ENCODE results near the gene PSG7.
"Not testable (repeated sequence)": the region's sequence is repeated elsewhere in the genome, so short reads cannot be mapped to it uniquely, and the experiment has no call there.

Gene PSG7

DNA sequence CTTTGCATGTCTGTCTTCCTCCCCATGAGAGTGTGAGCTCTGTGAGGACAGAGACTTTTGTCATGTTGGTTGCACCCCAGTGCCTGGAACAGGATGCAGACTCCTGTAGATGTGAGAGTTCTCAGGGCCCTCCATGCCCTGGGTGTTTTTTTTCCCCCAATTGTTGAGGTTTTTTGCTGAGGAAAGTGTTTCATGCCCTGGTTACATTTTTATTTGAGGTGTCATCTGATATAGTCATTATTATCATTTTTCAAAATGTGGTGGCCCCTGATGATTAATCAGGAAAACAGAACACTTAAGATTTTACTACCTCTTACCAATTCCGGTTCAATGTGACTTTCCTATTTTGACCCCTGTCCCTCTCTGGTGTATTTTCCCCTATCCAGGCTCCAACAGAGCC lies 20.1 kb downstream of the PSG7 start:
- H3F3A ChIP-seq (ENCODE audit: insufficient read depth); H3K27me3 ChIP-seq (ENCODE audit: low read length); H3K79me2 ChIP-seq (ENCODE audit: insufficient read depth, low read length); H3K9me2 ChIP-seq (replicated peaks; ENCODE audit: insufficient read depth, low read length); H3K9ac ChIP-seq (ENCODE audit: low read length); H3K9me3 ChIP-seq (ENCODE audit: insufficient read depth, low read length); H3K4me3 ChIP-seq (ENCODE audit: insufficient read depth, low read length, poor library complexity, severe bottlenecking); H3K4me2 ChIP-seq (ENCODE audit: low read depth, low read length, poor library complexity, severe bottlenecking); H3K36me3 ChIP-seq (ENCODE audit: low read length); H3K27ac ChIP-seq (ENCODE audit: low read depth, low read length); H2AFZ ChIP-seq (ENCODE audit: low read depth, low read length, severe bottlenecking); H4K20me1 ChIP-seq (ENCODE audit: low read depth, low read length): not testable (repeated sequence)

DNA sequence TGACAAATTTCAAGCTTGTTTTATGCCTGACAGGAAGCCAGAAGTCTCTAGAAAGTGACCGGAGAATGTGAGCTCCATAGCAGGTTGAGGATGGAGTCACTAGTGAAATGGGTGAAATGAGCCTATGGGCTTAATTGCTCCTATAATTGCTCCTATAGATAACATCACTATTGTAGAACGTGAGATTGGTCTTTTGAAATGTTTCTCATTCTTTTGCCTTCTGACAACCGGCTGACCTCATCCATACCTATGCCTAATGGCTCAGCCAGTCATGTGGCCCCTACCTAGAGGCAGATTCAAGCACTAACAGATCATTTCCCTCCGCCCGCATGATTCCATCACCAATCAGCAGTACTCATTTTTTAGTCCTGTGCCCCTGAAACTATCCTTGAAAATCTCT lies 23.5 kb downstream of the PSG7 start:
- not testable (repeated sequence) for H3K9ac ChIP-seq (ENCODE audit: low read length); H3K27me3 ChIP-seq (ENCODE audit: low read length); H3K27ac ChIP-seq (ENCODE audit: low read depth, low read length); H3K9me2 ChIP-seq (replicated peaks; ENCODE audit: insufficient read depth, low read length); H3K9me3 ChIP-seq (ENCODE audit: insufficient read depth, low read length); H4K20me1 ChIP-seq (ENCODE audit: low read depth, low read length); H2AFZ ChIP-seq (ENCODE audit: low read depth, low read length, severe bottlenecking); H3K36me3 ChIP-seq (ENCODE audit: low read length); H3K79me2 ChIP-seq (ENCODE audit: insufficient read depth, low read length); H3F3A ChIP-seq (ENCODE audit: insufficient read depth); H3K4me2 ChIP-seq (ENCODE audit: low read depth, low read length, poor library complexity, severe bottlenecking); H3K4me3 ChIP-seq (ENCODE audit: insufficient read depth, low read length, poor library complexity, severe bottlenecking)

DNA sequence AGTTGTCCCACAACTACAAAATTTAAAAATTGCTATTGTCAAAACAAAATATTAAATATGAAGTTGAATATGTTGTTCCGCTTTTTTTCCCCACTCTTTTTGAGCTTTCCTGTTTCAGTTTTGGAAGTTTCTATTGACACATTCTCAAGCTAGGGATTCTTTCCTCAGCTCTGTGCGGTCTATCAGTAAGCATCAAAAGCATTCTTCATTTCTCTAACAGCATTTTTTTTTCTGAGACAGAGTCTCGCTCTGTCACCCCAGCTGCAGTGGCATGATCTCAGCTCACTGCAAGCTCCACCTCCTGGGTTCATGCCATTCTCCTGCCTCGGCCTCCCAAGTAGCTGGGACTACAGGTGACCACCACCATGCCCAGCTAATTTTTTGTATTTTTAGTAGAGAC lies 24.1 kb downstream of the PSG7 start:
- H3K4me3 ChIP-seq (ENCODE audit: insufficient read depth, low read length, poor library complexity, severe bottlenecking); H3K36me3 ChIP-seq (ENCODE audit: low read length); H3K79me2 ChIP-seq (ENCODE audit: insufficient read depth, low read length); H3K9me3 ChIP-seq (ENCODE audit: insufficient read depth, low read length); H3K9me2 ChIP-seq (replicated peaks; ENCODE audit: insufficient read depth, low read length); H4K20me1 ChIP-seq (ENCODE audit: low read depth, low read length); H3K27me3 ChIP-seq (ENCODE audit: low read length); H3F3A ChIP-seq (ENCODE audit: insufficient read depth); H3K4me2 ChIP-seq (ENCODE audit: low read depth, low read length, poor library complexity, severe bottlenecking); H2AFZ ChIP-seq (ENCODE audit: low read depth, low read length, severe bottlenecking); H3K27ac ChIP-seq (ENCODE audit: low read depth, low read length); H3K9ac ChIP-seq (ENCODE audit: low read length): not testable (repeated sequence)

DNA sequence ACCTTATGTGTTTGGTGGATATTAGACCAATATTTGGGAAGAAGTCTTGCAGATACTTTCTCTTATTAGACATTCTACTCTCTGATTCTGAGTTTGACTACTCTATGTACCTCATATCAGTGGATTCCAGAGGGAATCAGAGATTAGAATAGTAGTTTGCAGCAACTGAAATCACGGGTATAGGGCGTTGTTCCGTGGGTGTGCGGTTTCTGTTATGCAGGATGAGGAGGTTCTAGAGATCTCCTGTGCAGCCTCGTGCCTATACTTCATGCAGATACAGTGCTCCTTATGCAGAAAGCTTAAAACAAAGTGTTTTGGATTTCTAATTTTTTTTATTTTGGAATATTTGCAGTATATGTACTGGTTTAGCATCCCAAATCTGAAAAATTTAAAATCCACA lies 25.3 kb downstream of the PSG7 start:
- not testable (repeated sequence) for H3K9me2 ChIP-seq (replicated peaks; ENCODE audit: insufficient read depth, low read length); H3K36me3 ChIP-seq (ENCODE audit: low read length); H3F3A ChIP-seq (ENCODE audit: insufficient read depth); H3K9me3 ChIP-seq (ENCODE audit: insufficient read depth, low read length); H3K4me2 ChIP-seq (ENCODE audit: low read depth, low read length, poor library complexity, severe bottlenecking); H3K4me3 ChIP-seq (ENCODE audit: insufficient read depth, low read length, poor library complexity, severe bottlenecking); H2AFZ ChIP-seq (ENCODE audit: low read depth, low read length, severe bottlenecking); H4K20me1 ChIP-seq (ENCODE audit: low read depth, low read length); H3K27me3 ChIP-seq (ENCODE audit: low read length); H3K79me2 ChIP-seq (ENCODE audit: insufficient read depth, low read length); H3K9ac ChIP-seq (ENCODE audit: low read length); H3K27ac ChIP-seq (ENCODE audit: low read depth, low read length)

DNA sequence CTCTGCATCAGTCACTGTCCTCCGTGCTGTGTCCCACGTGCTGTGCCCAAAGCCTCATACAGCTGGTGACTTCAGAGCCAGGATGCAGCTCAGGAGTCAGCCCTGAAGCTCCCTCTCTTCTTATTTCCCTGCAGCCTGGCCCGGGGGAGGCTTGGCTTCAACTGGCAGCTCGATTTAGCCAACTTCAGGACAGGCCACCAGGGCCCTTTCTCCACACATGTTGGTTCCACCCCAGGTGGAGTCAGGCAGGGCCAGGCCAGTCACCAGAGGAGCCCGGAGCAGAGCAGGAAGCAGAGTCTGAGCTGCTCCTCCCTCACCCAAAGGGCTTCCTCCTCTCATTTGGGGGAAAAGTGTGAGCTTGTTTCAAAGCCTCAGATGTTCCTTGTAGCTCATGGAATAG lies 30.8 kb downstream of the PSG7 start:
- not testable (repeated sequence) for H3K27ac ChIP-seq (ENCODE audit: low read depth, low read length); H3K79me2 ChIP-seq (ENCODE audit: insufficient read depth, low read length); H3K4me2 ChIP-seq (ENCODE audit: low read depth, low read length, poor library complexity, severe bottlenecking); H3K4me3 ChIP-seq (ENCODE audit: insufficient read depth, low read length, poor library complexity, severe bottlenecking); H3K9ac ChIP-seq (ENCODE audit: low read length); H3K9me3 ChIP-seq (ENCODE audit: insufficient read depth, low read length); H3K36me3 ChIP-seq (ENCODE audit: low read length); H2AFZ ChIP-seq (ENCODE audit: low read depth, low read length, severe bottlenecking); H3K27me3 ChIP-seq (ENCODE audit: low read length); H4K20me1 ChIP-seq (ENCODE audit: low read depth, low read length); H3F3A ChIP-seq (ENCODE audit: insufficient read depth); H3K9me2 ChIP-seq (replicated peaks; ENCODE audit: insufficient read depth, low read length)

DNA sequence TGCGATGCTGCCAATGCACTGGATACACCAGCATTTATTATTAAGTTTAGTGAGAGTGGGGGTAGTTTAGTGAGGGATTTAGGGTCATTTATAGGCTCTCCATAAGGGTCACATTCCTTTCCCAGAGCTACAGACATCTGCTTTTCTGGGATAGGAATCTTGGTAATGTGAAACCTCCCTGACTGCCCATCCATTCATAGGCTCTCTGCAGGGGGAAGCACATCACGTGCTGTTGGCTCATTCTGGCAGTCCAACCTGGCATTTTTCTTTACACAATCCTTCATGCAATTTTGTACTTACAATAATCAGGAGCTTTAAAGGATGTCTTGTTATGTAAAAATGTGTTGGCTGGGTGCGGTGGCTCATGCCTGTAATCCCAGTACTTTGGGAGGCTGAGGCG lies 36.4 kb downstream of the PSG7 start:
- H3K4me2 ChIP-seq (ENCODE audit: low read depth, low read length, poor library complexity, severe bottlenecking); H3K27me3 ChIP-seq (ENCODE audit: low read length); H3K9me2 ChIP-seq (replicated peaks; ENCODE audit: insufficient read depth, low read length); H3K27ac ChIP-seq (ENCODE audit: low read depth, low read length); H4K20me1 ChIP-seq (ENCODE audit: low read depth, low read length); H3K9ac ChIP-seq (ENCODE audit: low read length); H3K9me3 ChIP-seq (ENCODE audit: insufficient read depth, low read length); H3K36me3 ChIP-seq (ENCODE audit: low read length); H3K4me3 ChIP-seq (ENCODE audit: insufficient read depth, low read length, poor library complexity, severe bottlenecking); H2AFZ ChIP-seq (ENCODE audit: low read depth, low read length, severe bottlenecking); H3F3A ChIP-seq (ENCODE audit: insufficient read depth); H3K79me2 ChIP-seq (ENCODE audit: insufficient read depth, low read length): not testable (repeated sequence)

DNA sequence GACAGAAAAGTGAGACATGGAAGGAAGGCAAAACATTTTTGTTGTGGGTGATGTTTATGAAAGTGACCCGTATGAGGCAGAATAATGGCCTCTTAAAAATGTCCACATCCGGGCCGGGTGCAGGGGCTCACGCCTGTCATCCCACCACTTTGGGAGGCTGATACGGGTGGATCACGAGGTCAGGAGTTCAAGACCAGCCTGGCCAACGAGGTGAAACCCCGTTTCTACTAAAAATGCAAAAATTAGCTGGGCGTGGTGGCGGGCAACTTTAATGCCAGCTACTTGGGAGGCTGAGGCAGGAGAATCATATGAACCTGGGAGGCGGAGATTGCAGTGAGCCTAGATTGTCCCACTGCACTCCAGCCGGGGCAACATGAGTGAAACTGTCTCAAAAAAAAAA lies 37.3 kb downstream of the PSG7 start:
- H3K27me3 ChIP-seq (ENCODE audit: low read length); H3K79me2 ChIP-seq (ENCODE audit: insufficient read depth, low read length); H3K4me3 ChIP-seq (ENCODE audit: insufficient read depth, low read length, poor library complexity, severe bottlenecking); H3K36me3 ChIP-seq (ENCODE audit: low read length); H3K27ac ChIP-seq (ENCODE audit: low read depth, low read length); H3F3A ChIP-seq (ENCODE audit: insufficient read depth); H3K9ac ChIP-seq (ENCODE audit: low read length); H3K9me2 ChIP-seq (replicated peaks; ENCODE audit: insufficient read depth, low read length); H4K20me1 ChIP-seq (ENCODE audit: low read depth, low read length); H3K4me2 ChIP-seq (ENCODE audit: low read depth, low read length, poor library complexity, severe bottlenecking); H3K9me3 ChIP-seq (ENCODE audit: insufficient read depth, low read length); H2AFZ ChIP-seq (ENCODE audit: low read depth, low read length, severe bottlenecking): not testable (repeated sequence)

DNA sequence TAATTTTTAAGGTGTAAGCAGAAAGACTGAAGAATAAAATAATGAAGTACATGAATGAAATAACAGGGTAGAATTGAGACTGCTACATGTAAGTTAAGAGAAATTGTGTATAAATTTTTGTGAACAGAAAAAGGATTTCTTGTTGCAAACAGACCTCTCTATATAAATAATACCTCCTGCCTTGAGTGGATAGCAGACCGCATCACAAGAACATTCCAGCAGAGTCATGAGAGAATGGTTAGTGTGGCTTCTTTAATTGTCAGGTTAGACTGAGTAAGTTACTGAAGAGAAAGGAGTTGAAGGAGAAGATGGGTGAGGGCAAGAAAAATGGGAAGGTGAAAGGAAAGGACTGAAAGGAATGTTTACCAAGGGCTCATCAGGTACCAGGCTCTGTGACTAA lies 37.9 kb downstream of the PSG7 start:
- H3K27me3 ChIP-seq (ENCODE audit: low read length); H3K79me2 ChIP-seq (ENCODE audit: insufficient read depth, low read length); H3K9ac ChIP-seq (ENCODE audit: low read length); H4K20me1 ChIP-seq (ENCODE audit: low read depth, low read length); H3K27ac ChIP-seq (ENCODE audit: low read depth, low read length); H3K9me2 ChIP-seq (replicated peaks; ENCODE audit: insufficient read depth, low read length); H3K4me2 ChIP-seq (ENCODE audit: low read depth, low read length, poor library complexity, severe bottlenecking); H3K9me3 ChIP-seq (ENCODE audit: insufficient read depth, low read length); H3K4me3 ChIP-seq (ENCODE audit: insufficient read depth, low read length, poor library complexity, severe bottlenecking); H3F3A ChIP-seq (ENCODE audit: insufficient read depth); H2AFZ ChIP-seq (ENCODE audit: low read depth, low read length, severe bottlenecking); H3K36me3 ChIP-seq (ENCODE audit: low read length): not testable (repeated sequence)

DNA sequence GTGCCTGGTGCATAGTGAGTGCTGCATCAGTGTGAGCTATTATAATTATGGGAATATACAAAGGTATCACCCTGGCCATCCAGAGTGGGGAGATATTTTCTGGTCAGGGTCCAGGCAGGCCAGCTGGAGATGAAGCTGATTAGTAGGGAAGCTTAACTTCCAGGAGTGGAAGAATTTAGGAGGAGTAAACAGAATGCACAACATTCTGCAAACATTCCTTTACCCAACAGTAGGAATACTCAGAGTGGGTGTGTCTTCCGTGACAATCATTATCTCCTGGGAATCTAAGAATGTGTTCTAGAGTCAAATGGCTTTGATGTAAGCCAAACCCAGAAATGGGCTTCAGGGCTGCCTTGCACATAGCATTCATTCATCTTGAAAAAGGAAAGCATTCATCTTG lies 38.4 kb downstream of the PSG7 start:
- not testable (repeated sequence) for H3K4me2 ChIP-seq (ENCODE audit: low read depth, low read length, poor library complexity, severe bottlenecking); H3K27ac ChIP-seq (ENCODE audit: low read depth, low read length); H3K9me2 ChIP-seq (replicated peaks; ENCODE audit: insufficient read depth, low read length); H3F3A ChIP-seq (ENCODE audit: insufficient read depth); H2AFZ ChIP-seq (ENCODE audit: low read depth, low read length, severe bottlenecking); H3K36me3 ChIP-seq (ENCODE audit: low read length); H3K4me3 ChIP-seq (ENCODE audit: insufficient read depth, low read length, poor library complexity, severe bottlenecking); H3K9ac ChIP-seq (ENCODE audit: low read length); H4K20me1 ChIP-seq (ENCODE audit: low read depth, low read length); H3K9me3 ChIP-seq (ENCODE audit: insufficient read depth, low read length); H3K79me2 ChIP-seq (ENCODE audit: insufficient read depth, low read length); H3K27me3 ChIP-seq (ENCODE audit: low read length)

Data from SU-DHL-6 (cell line).